Endothelial cell (in vitro differentiated cells): ENCODE data around the gene TRIO. TPM values are rescaled to one million over a fixed set of nuclear protein-coding genes. Genes with fewer than 3 reads are reported as not detected.

Experiments
- DNase-seq: peaks from one replicate; pipeline ENCODE4 v3.0.0; 2021; ENCODE audit warnings: low spot score
- H3K27ac Mint-ChIP-seq: one replicate; pipeline ENCODE4 v1.8.0; 2021; ENCODE audit warnings: mixed read lengths, inconsistent platforms; ENCODE audit not compliant: unreplicated experiment
- H3K27me3 Mint-ChIP-seq: one replicate; pipeline ENCODE4 v1.8.0; 2021; ENCODE audit warnings: mild to moderate bottlenecking, moderate library complexity, mixed read lengths, inconsistent platforms; ENCODE audit not compliant: unreplicated experiment
- H3K36me3 Mint-ChIP-seq: one replicate; pipeline ENCODE4 v1.8.0; 2021; ENCODE audit warnings: mild to moderate bottlenecking, low read depth, mixed read lengths, inconsistent platforms; ENCODE audit not compliant: unreplicated experiment
- H3K4me1 Mint-ChIP-seq: one replicate; pipeline ENCODE4 v1.8.0; 2021; ENCODE audit warnings: mild to moderate bottlenecking, mixed read lengths, inconsistent platforms; ENCODE audit not compliant: unreplicated experiment
- H3K4me3 Mint-ChIP-seq: one replicate; pipeline ENCODE4 v1.8.0; 2021; ENCODE audit warnings: mild to moderate bottlenecking, mixed read lengths, inconsistent platforms; ENCODE audit not compliant: unreplicated experiment
- H3K9me3 Mint-ChIP-seq: one replicate; pipeline ENCODE4 v1.8.0; 2021; ENCODE audit warnings: mixed read lengths, inconsistent platforms; ENCODE audit not compliant: unreplicated experiment
- CTCF ChIP-seq: fragments of 200-600 bp; sonication (generic); IDR thresholded peaks from one replicate; pipeline ENCODE4 v1.5.0; 2021; ENCODE audit warnings: antibody characterized with exemption; ENCODE audit not compliant: unreplicated experiment
- total RNA-seq: library from RNA; stranded (reverse); fragmentation: NEBNext Ultra II Directional; extraction: Animal tissue kit (Norgen Biotek cat#: 25700); gene quantifications from one replicate; pipeline ENCODE4 v1.2.1, GENCODE V29; 2021; ENCODE audit not compliant: unreplicated experiment

Gene TRIO
- total RNA-seq, 1 donor from 2014 or later = 229 TPM

DNA sequence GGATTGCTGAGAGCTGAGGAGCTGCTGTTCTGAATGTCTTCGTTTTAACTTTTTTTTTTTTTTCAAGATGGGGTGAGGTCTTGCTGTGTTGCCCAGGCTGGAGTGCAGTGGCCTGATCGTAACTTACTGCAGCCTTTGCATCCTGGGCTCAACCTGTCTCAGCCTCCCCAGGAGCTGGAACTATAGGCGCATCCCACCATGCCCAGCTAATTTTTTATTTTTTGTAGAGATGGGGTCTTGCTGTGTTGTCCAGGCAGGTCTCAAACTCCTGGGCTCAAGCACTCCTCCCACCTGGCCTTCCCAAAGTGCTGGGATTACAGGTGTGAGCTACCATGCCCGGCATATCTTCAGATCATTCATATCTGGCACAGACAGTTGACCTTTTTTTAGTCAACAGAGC, 46.5 kb downstream of the TRIO start:
- no peaks in the 10 kb centered on the region for H3K9me3 Mint-ChIP-seq
- H3K4me1 Mint-ChIP-seq = peaks cover 26% of the 10 kb centered on the region
- H3K27me3 Mint-ChIP-seq = peaks cover 1% of the 10 kb centered on the region
- no peak overlapping the region for H3K4me3 Mint-ChIP-seq
- no peak overlapping the region for H3K27ac Mint-ChIP-seq
- no peak for TF ChIP-seq CTCF
- no peaks in the 10 kb centered on the region for H3K36me3 Mint-ChIP-seq
- no peak for DNase-seq

- Mint-ChIP-seq H3K4me3 (no peak overlapping the region), H3K27me3 (peaks cover 1% of the 10 kb centered on the region), H3K27ac (no peak overlapping the region), H3K4me1 (peaks cover 28% of the 10 kb centered on the region), H3K36me3 (no peaks in the 10 kb centered on the region), H3K9me3 (no peaks in the 10 kb centered on the region)
- TF ChIP-seq CTCF = no peak
- DNase-seq = no peak
Observed at GRCh38 chr5:14190194-14191164, 47.3 kb downstream of the TRIO start.

GRCh38 chr5:14191325-14191724, 48.2 kb downstream of the TRIO start:
- no peak for TF ChIP-seq CTCF
- Mint-ChIP-seq H3K9me3 (no peaks in the 10 kb centered on the region), H3K27me3 (peaks cover 1% of the 10 kb centered on the region)

DNA sequence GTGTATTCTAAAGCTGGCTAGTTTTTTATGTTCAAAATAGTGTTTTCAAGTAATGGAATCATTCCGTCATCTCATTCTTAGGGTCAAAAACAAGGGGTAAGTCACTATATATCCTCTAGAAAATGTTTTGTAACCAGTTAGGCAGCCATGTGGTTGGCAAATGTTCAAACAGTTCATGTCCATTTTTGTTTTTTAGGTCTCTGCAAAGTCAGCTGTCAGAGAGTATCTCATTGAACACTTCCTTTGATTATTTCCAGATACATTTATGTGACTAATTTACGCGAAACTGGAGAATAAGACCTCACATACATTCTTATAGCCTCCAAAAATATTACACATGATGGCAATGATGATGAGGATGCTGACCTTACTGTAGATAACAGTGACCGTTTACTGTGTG, 50.4 kb downstream of the TRIO start:
- peaks cover 1% of the 10 kb centered on the region for H3K27me3 Mint-ChIP-seq
- H3K9me3 Mint-ChIP-seq = no peaks in the 10 kb centered on the region
- H3K4me1 Mint-ChIP-seq = peaks cover 30% of the 10 kb centered on the region
- no peak overlapping the region for H3K27ac Mint-ChIP-seq
- TF ChIP-seq CTCF = no peak
- no peak for DNase-seq
- H3K36me3 Mint-ChIP-seq = no peaks in the 10 kb centered on the region
- no peak overlapping the region for H3K4me3 Mint-ChIP-seq

More at GRCh38 chr5:14191325-14191724, 48.2 kb downstream of the TRIO start:
- no peak overlapping the region for H3K4me3 Mint-ChIP-seq
- H3K27ac Mint-ChIP-seq = no peak overlapping the region
- H3K4me1 Mint-ChIP-seq = peaks cover 29% of the 10 kb centered on the region
- DNase-seq = no peak
- no peaks in the 10 kb centered on the region for H3K36me3 Mint-ChIP-seq

DNA sequence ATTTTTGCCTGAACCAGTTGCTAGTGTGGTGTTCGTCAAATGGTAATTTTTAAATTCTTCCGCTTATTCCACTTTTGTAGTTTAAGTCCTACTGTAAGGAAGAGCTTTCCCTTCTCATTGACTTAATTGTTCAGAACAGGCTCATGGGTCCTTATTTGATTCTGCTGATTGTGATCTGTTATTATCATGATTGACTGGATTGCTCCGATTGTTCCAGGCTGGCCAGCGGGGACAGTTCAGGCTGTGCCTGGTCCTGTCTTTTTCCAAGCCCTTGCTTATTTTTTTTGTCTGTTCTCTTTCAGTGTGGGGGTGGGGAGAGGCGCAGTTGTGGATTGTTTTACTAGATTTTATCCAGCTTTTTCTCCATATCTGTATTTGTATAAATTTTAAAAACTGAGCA, 52.4 kb downstream of the TRIO start:
- no peaks in the 10 kb centered on the region for H3K36me3 Mint-ChIP-seq
- H3K27ac Mint-ChIP-seq = peak overlapping the region; percentile 19
- H3K9me3 Mint-ChIP-seq = no peaks in the 10 kb centered on the region
- H3K27me3 Mint-ChIP-seq = peaks cover 6% of the 10 kb centered on the region
- peaks cover 28% of the 10 kb centered on the region for H3K4me1 Mint-ChIP-seq
- H3K4me3 Mint-ChIP-seq = no peak overlapping the region
- DNase-seq = no peak
- no peak for TF ChIP-seq CTCF
